Psoas muscle (tissue), 8 donors: ENCODE measurements around the gene DMBT1. TPM values are rescaled to one million over a fixed set of nuclear protein-coding genes. Genes with fewer than 3 reads are reported as not detected.

ENCODE experiments used
- ATAC-seq, 4 donors: fragments of 200-7000 bp; cut with Tn5 transposase; one replicate each; pipeline ENCODE4 v1.9.1; 2020; ENCODE audit warnings: moderate library complexity in 3 of 4, mild to moderate bottlenecking in 2 of 4
- DNase-seq, 2 donors: peaks; one replicate each; pipeline ENCODE4 v3.0.0-alpha.2; 2020
- H3K27ac ChIP-seq: fragments of 200-600 bp; one replicate; pipeline ENCODE4 v1.8.0; 2022
- H3K27me3 ChIP-seq, 3 donors: fragments of 200-600 bp in 1 of 3; one replicate each; pipeline versions ENCODE4 v1.6.1 to v1.8.0; 2013 to 2022; ENCODE audit warnings: low read length in 2 of 3, mild to moderate bottlenecking in 2 of 3, moderate library complexity in 1 of 3; ENCODE audit not compliant: insufficient read depth in 3 of 3
- H3K36me3 ChIP-seq, 2 donors: fragments of 200-600 bp in 1 of 2; one replicate each; pipeline versions ENCODE4 v1.6.1 to v1.8.0; 2013 to 2022; ENCODE audit warnings: low read depth in 1 of 2, mild to moderate bottlenecking in 1 of 2, moderate library complexity in 1 of 2; ENCODE audit not compliant: insufficient read depth in 1 of 2
- H3K4me1 ChIP-seq: fragments of 200-600 bp; one replicate; pipeline ENCODE4 v1.8.0; 2022
- H3K4me3 ChIP-seq: fragments of 200-600 bp; one replicate; pipeline ENCODE4 v1.8.0; 2022; ENCODE audit warnings: mild to moderate bottlenecking
- H3K9me3 ChIP-seq: fragments of 200-600 bp; one replicate; pipeline ENCODE4 v1.8.0; 2022
- CTCF ChIP-seq: fragments of 200-600 bp; IDR thresholded peaks from one replicate; pipeline ENCODE4 v1.8.0; 2022; ENCODE audit warnings: antibody characterized with exemption
- WGBS, 3 donors: extraction: QIAGEN DNeasy Blood & Tissue Kit; methylation state at CpG; one replicate each; pipeline versions ENCODE4 v1.1.6 to v1.1.7; 2013; 5-methylcytosine and 5-hydroxymethylcytosine counted together
- intact Hi-C, 2 donors: fragments of 100-400 bp; cut with DNase I; formaldehyde crosslinking; loops; one replicate each; pipeline versions ENCODE4 v1.11.0 to v1.14.2; 2022
- polyA plus RNA-seq, 3 donors: library from polyadenylated mRNA; stranded (reverse); fragments of 200-250 nt; gene quantifications; one replicate each; pipeline ENCODE4 v1.2.3, GENCODE V29; 2013
- total RNA-seq, 4 donors: library from RNA; stranded (reverse); fragmentation: NEBNext Ultra II Directional in 2 of 4; extraction: Animal tissue kit (Norgen Biotek cat#: 25700) in 2 of 4; gene quantifications; one replicate each; pipeline versions ENCODE4 v1.2.1 to v1.2.4, GENCODE V29; 2021 to 2023
- donor health status: healthy with polysubstance abuse.
- donor health status: DM: no; HTN: no; CAD: no; lungs with moderate emphysema.
- donor health status: Bipolar disorder and iron deficiency.
- donor health status: healthy.
- donor health status: DM: yes; HTN: yes; CAD: no.
- donor health status: DM: no; HTN: no; CAD: no.
- donor health status: DM: no; HTN: no; CAD: no.
- donor health status: DM: yes; HTN: yes; CAD: no.

Gene DMBT1
- total and polyA plus RNA-seq, 7 donors = 0.03 to 0.43 (median 0.19) TPM

GRCh38 chr10:122554131-122555036 is 6.2 kb upstream of the DMBT1 start:
- no peak for DNase-seq
- Histone ChIP-seq H3K9me3 (no peaks in the 10 kb centered on the region), H3K27ac (no peak overlapping the region), H3K36me3 (no peaks in the 10 kb centered on the region), H3K27me3 (peaks cover 0 to 22% (median 6%) of the 10 kb centered on the region in 3 donors), H3K4me3 (no peak overlapping the region), H3K4me1 (no peaks in the 10 kb centered on the region)
- no peak for ATAC-seq
- no peak for TF ChIP-seq CTCF
- intact Hi-C loops = no loop called here
- WGBS, 3 donors = 87 to 91% (median 91%) methylated on average over 6 of the region's 6 CpGs

- ATAC-seq = no peak
Observed at GRCh38 chr10:122555442-122555841, 5.1 kb upstream of the DMBT1 start.

GRCh38 chr10:122557516-122557915 is 3.0 kb upstream of the DMBT1 start:
- DNase-seq (no peak), ATAC-seq (no peak)
- no peaks in the 10 kb centered on the region for H3K36me3 ChIP-seq
- H3K27me3 ChIP-seq = peaks cover 0 to 30% (median 8%) of the 10 kb centered on the region in 3 donors
- no peak overlapping the region for H3K4me3 ChIP-seq
- 25 to 42% (median 31%) methylated on average over 9 of the region's 9 CpGs for WGBS, 3 donors
- no peaks in the 10 kb centered on the region for H3K9me3 ChIP-seq
- H3K4me1 ChIP-seq = no peaks in the 10 kb centered on the region
- H3K27ac ChIP-seq = no peak overlapping the region
- intact Hi-C loops = no loop called here
- no peak for TF ChIP-seq CTCF

More at GRCh38 chr10:122555442-122555841, 5.1 kb upstream of the DMBT1 start:
- TF ChIP-seq CTCF = no peak
- Histone ChIP-seq H3K9me3 (no peaks in the 10 kb centered on the region), H3K36me3 (no peaks in the 10 kb centered on the region), H3K4me3 (no peak overlapping the region), H3K27me3 (peaks cover 0 to 22% (median 6%) of the 10 kb centered on the region in 3 donors), H3K27ac (no peak overlapping the region), H3K4me1 (no peaks in the 10 kb centered on the region)
- 68 to 75% (median 73%) methylated on average over 3 of the region's 3 CpGs for WGBS, 3 donors
- DNase-seq = no peak
- intact Hi-C loops = no loop called here

- Histone ChIP-seq H3K36me3 (no peaks in the 10 kb centered on the region), H3K9me3 (no peaks in the 10 kb centered on the region), H3K4me1 (no peaks in the 10 kb centered on the region), H3K27me3 (peaks cover 0 to 31% (median 8%) of the 10 kb centered on the region in 3 donors), H3K27ac (no peak overlapping the region), H3K4me3 (no peak overlapping the region)
- intact Hi-C loops = no loop called here
- TF ChIP-seq CTCF = no peak
- no peak for ATAC-seq
- DNase-seq = no peak
- 58 to 77% (median 68%) methylated on average over 5 of the region's 5 CpGs for WGBS, 3 donors
Observed at GRCh38 chr10:122558452-122558851, 2.1 kb upstream of the DMBT1 start.
